Left ventricle myocardium inferior (tissue), 1 donor: ENCODE measurements around the gene OR1J1. TPM values are rescaled to one million over a fixed set of nuclear protein-coding genes. Genes with fewer than 3 reads are reported as not detected.

Experiments
- DNase-seq: peaks from one replicate; pipeline ENCODE4 v3.0.0-alpha.2; 2020
- H3K27ac ChIP-seq: fragments of 200-600 bp; replicated peaks from 2 replicates; pipeline ENCODE4 v1.8.0; 2021
- H3K27me3 ChIP-seq: fragments of 200-600 bp; 2 replicates; pipeline ENCODE4 v1.8.0; 2021; ENCODE audit warnings: low read depth
- H3K36me3 ChIP-seq: fragments of 200-600 bp; 2 replicates; pipeline ENCODE4 v1.8.0; 2021
- H3K4me1 ChIP-seq: fragments of 200-600 bp; 2 replicates; pipeline ENCODE4 v1.8.0; 2021
- H3K4me3 ChIP-seq: fragments of 200-600 bp; 2 replicates; pipeline ENCODE4 v1.8.0; 2021; ENCODE audit warnings: mild to moderate bottlenecking, moderate library complexity
- H3K9me3 ChIP-seq: fragments of 200-600 bp; replicated peaks from 2 replicates; pipeline ENCODE4 v1.8.0; 2021
- intact Hi-C: fragments of 100-400 bp; cut with micrococcal nuclease; formaldehyde crosslinking; loops from one replicate; pipeline ENCODE4 v1.11.0; 2022
- total RNA-seq: library from RNA; stranded (reverse); fragmentation: NEBNext Ultra II Directional; extraction: Animal tissue kit (Norgen Biotek cat#: 25700); gene quantifications from one replicate; pipeline ENCODE4 v1.2.1, GENCODE V29; 2021
- TF ChIP-seq, protein P1 (sequence below): fragments of 200-600 bp; IDR thresholded peaks from 2 replicates; pipeline ENCODE4 v1.8.0; 2021; ENCODE audit warnings: antibody characterized with exemption, mild to moderate bottlenecking, borderline replicate concordance
- donor health status: DM: no; HTN: yes; CAD: no; lungs with severe emphysema.

The OR1J1 gene
- total RNA-seq, 1 donor from 2014 or later, result not detected

DNA sequence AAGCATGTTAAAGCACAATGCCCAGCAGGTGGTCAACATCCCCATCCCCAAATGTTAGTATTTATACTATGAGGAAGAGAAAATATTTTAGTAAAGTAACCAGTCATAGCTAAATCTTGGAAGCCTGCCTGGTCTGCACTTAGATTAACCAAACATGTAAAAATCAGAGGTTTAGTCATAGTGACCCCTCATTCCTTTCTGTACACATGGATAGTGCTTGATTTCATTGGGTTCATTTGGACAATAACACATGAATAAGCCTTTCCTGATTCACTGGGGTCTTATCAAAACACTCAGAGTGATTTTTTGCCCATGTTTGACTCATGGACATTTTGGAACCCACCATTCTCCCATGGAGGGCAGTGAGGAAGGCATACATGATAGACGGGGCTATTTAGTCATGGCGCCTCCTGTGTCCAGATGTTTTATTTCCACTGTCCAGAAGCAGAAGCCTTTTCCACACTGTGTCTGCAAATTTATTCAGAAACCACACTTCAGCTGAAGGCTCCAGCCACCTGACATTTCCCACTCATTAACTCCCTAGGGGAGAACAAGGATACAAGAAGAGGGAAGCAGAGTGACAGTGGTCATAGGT lies 32.5 kb downstream of the OR1J1 start:
- Histone ChIP-seq H3K27me3 (peaks cover 43% of the 10 kb centered on the region), H3K9me3 (peaks cover 16% of the 10 kb centered on the region), H3K4me1 (no peaks in the 10 kb centered on the region), H3K27ac (no peak overlapping the region), H3K4me3 (no peak overlapping the region), H3K36me3 (no peaks in the 10 kb centered on the region)
- DNase-seq, result no peak
- intact Hi-C loops, result no loop called here
- TF ChIP-seq, protein P1, sequence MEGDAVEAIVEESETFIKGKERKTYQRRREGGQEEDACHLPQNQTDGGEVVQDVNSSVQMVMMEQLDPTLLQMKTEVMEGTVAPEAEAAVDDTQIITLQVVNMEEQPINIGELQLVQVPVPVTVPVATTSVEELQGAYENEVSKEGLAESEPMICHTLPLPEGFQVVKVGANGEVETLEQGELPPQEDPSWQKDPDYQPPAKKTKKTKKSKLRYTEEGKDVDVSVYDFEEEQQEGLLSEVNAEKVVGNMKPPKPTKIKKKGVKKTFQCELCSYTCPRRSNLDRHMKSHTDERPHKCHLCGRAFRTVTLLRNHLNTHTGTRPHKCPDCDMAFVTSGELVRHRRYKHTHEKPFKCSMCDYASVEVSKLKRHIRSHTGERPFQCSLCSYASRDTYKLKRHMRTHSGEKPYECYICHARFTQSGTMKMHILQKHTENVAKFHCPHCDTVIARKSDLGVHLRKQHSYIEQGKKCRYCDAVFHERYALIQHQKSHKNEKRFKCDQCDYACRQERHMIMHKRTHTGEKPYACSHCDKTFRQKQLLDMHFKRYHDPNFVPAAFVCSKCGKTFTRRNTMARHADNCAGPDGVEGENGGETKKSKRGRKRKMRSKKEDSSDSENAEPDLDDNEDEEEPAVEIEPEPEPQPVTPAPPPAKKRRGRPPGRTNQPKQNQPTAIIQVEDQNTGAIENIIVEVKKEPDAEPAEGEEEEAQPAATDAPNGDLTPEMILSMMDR, result no peak

DNA sequence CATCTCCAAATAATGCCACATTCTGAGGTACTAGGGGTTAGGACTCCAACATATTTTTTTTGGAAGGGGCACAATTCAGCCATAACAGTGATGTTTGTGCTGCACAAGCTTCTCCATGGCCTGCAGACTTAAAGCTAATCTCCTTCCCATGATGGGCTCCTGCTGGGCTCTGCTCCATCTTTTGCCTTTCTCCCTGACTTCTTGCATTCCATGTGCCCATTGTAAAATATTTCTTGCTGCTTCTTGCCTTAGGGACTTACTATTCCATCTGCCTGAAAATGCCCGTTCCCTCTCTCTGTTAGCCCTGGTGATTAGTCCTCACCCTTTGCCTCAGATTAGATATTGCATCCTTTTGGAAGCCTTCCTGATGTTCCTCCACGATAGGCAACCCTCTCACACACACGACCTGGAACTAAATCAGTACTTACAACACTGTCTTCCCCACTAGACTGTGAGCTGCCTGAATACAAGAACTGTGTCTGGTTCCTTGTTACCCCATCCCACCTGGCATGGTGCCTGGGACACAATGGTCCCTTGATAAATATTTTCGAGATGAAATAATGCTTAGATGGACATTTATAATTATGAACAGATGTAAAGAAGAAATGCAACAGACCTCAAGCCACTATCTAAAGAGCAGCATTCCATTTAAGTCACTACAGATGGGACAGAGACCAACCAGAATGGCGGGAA lies 33.5 kb downstream of the OR1J1 start:
- intact Hi-C loops, result no loop called here
- peaks cover 52% of the 10 kb centered on the region for H3K27me3 ChIP-seq
- H3K27ac ChIP-seq, result no peak overlapping the region
- no peaks in the 10 kb centered on the region for H3K36me3 ChIP-seq
- DNase-seq, result no peak
- H3K9me3 ChIP-seq, result peaks cover 21% of the 10 kb centered on the region
- H3K4me1 ChIP-seq, result no peaks in the 10 kb centered on the region
- TF ChIP-seq, protein P1, result no peak
- no peak overlapping the region for H3K4me3 ChIP-seq

DNA sequence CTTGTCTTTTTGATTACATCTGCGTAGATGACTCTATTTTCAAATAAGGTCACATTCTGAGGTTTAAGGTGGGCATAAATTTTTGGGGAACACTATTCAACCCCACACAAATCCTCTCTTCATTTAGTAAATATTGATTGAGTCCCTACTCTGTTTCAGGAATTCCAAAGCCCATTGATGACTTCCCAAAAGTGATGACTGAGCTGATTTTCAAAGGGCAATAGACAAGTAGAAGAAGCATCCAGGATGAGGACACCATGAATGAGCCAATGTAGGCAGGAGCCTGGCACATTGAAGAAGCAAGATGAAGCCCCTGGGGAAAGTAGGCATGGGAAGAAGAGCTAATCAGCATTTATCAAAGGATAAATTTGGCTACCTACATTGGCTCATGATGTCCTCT lies 35.2 kb downstream of the OR1J1 start:
- intact Hi-C loops, result no loop called here
- TF ChIP-seq, protein P1, result no peak

More for the DNA sequence above, 35.2 kb downstream of the OR1J1 start:
- Histone ChIP-seq H3K9me3 (peaks cover 15% of the 10 kb centered on the region), H3K36me3 (no peaks in the 10 kb centered on the region), H3K27me3 (peaks cover 52% of the 10 kb centered on the region), H3K4me1 (no peaks in the 10 kb centered on the region), H3K27ac (no peak overlapping the region), H3K4me3 (no peak overlapping the region)
- DNase-seq, result no peak

Other genes starting within 250 kb of the OR1J1 start
- gene LHX6, start 249.0 kb downstream of the OR1J1 start, total RNA-seq, result 4.4 TPM
- 40.7 TPM for gene RBM18, start 213.1 kb downstream of the OR1J1 start, total RNA-seq
- 35.8 TPM for gene MRRF, start 213.0 kb downstream of the OR1J1 start, total RNA-seq
- gene PTGS1, start 106.9 kb downstream of the OR1J1 start, total RNA-seq, result 6.7 TPM
- not detected for gene OR1J2, start 32.9 kb upstream of the OR1J1 start, total RNA-seq
- gene OR1J4, start 41.2 kb upstream of the OR1J1 start, total RNA-seq, result not detected
- not detected for gene OR1N1, start 49.4 kb upstream of the OR1J1 start, total RNA-seq
- not detected for gene OR1N2, start 75.2 kb upstream of the OR1J1 start, total RNA-seq
- gene OR1L8, start 105.5 kb upstream of the OR1J1 start, total RNA-seq, result not detected
- gene OR1Q1, start 136.8 kb upstream of the OR1J1 start, total RNA-seq, result not detected
- gene OR1B1, start 179.7 kb upstream of the OR1J1 start, total RNA-seq, result not detected
- not detected for gene OR1L1, start 183.8 kb upstream of the OR1J1 start, total RNA-seq
- not detected for gene OR1L3, start 197.2 kb upstream of the OR1J1 start, total RNA-seq
- gene OR1L4, start 246.1 kb upstream of the OR1J1 start, total RNA-seq, result not detected